HCT116 (cell line): ENCODE measurements around the gene NCBP2. TPM values are rescaled to one million over a fixed set of nuclear protein-coding genes. Genes with fewer than 3 reads are reported as not detected.
"Not testable (repeated sequence)": the region's sequence is repeated elsewhere in the genome, so short reads cannot be mapped to it uniquely, and the experiment has no call there.

Experiments used
- ATAC-seq: fragments of 200-7000 bp; cut with Tn5 transposase; 2 replicates; pipeline ENCODE4 v1.9.1; 2020; ENCODE audit warnings: mild to moderate bottlenecking, moderate library complexity
- BruUV-seq: library from RNA; stranded (reverse); fragments of 400-500 nt; replicated peaks from 2 replicates; lab custom pipeline; 2021; lab: Mats Ljungman, UMichigan
- CTCF ChIA-PET: fragments of 300-600 bp; sonication (Branson Sonifier 250); formaldehyde crosslinking; loops from one replicate; lab custom pipeline; 2021; ENCODE audit warnings: antibody characterized with exemption; lab: Charles Lee
- POLR2A ChIA-PET: fragments of 300-600, 350-600 bp; sonication (Branson Sonifier 250); formaldehyde crosslinking; loops from one replicate; lab custom pipeline; 2021; ENCODE audit warnings: antibody characterized with exemption; lab: Charles Lee
- RAD21 ChIA-PET, 2 experiments: fragments of 300-600 bp; sonication (Branson Sonifier 250); formaldehyde crosslinking; loops; one replicate each; lab custom pipeline; 2023; ENCODE audit warnings: low total read pairs in 2 of 2; ENCODE audit not compliant: uncharacterized antibody in 2 of 2, unreplicated experiment in 2 of 2, low non-redundant PET in 1 of 2; lab: Charles Lee
- DNase-seq: peaks from one replicate; pipeline ENCODE4 v3.0.0-alpha.2; 2010; ENCODE audit warnings: low read depth, low spot score
- H2AFZ ChIP-seq: fragments of 200-600 bp; shearing (Covaris generic), sonication (generic); 2 replicates; pipeline ENCODE4 v1.6.1; 2017; ENCODE audit warnings: low read depth, mixed run types, mixed read lengths, antibody characterized with exemption, low read length; ENCODE audit not compliant: poor library complexity, severe bottlenecking
- H3K27ac ChIP-seq: 2 replicates; pipeline ENCODE4 v1.5.1; 2012; ENCODE audit warnings: low read depth, low read length
- H3K27me3 ChIP-seq: fragments of 200-600 bp; sonication (generic); 2 replicates; pipeline ENCODE4 v1.6.1; 2016; ENCODE audit warnings: mixed run types, low read length, mixed read lengths; ENCODE audit not compliant: insufficient read depth
- H3K36me3 ChIP-seq, 2 experiments: fragments of 200-500 bp in 1 of 2; fragments of 200-600 bp in 1 of 2; sonication (Bioruptor generic) in 1 of 2; sonication (generic) in 1 of 2; 2 replicates each; pipeline versions ENCODE4 v1.5.1 to v1.6.1; 2014 to 2016; ENCODE audit warnings: low read length in 2 of 2, inconsistent platforms in 1 of 2, mixed read lengths in 1 of 2, mixed run types in 1 of 2; ENCODE audit not compliant: insufficient read depth in 2 of 2, control insufficient read depth in 1 of 2
- H3K4me1 ChIP-seq, 2 experiments: fragments of 200-600 bp in 1 of 2; sonication (generic) in 1 of 2; 2 replicates each; pipeline versions ENCODE4 v1.5.1 to v1.6.1; 2012 to 2017; ENCODE audit warnings: low read length in 2 of 2, inconsistent platforms in 1 of 2, mild to moderate bottlenecking in 1 of 2, mixed read lengths in 1 of 2, mixed run types in 1 of 2, moderate library complexity in 1 of 2; ENCODE audit not compliant: insufficient read depth in 2 of 2, control insufficient read depth in 1 of 2
- H3K4me2 ChIP-seq: fragments of 200-600 bp; sonication (generic); 2 replicates; pipeline ENCODE4 v1.6.1; 2017; ENCODE audit warnings: mixed run types, low read length, mixed read lengths
- H3K4me3 ChIP-seq, 2 experiments: fragments of 200-600 bp in 1 of 2; sonication (generic) in 1 of 2; replicated peaks in 1 of 2; 2 replicates each; pipeline ENCODE4 v1.5.1; 2011 to 2016; ENCODE audit warnings: low read length in 2 of 2, control low read depth in 1 of 2, low read depth in 1 of 2, mild to moderate bottlenecking in 1 of 2, mixed read lengths in 1 of 2, mixed run types in 1 of 2
- H3K79me2 ChIP-seq: fragments of 200-600 bp; sonication (generic); 2 replicates; pipeline ENCODE4 v1.6.1; 2017; ENCODE audit warnings: mild to moderate bottlenecking, mixed run types, low read length, moderate library complexity, mixed read lengths; ENCODE audit not compliant: insufficient read depth
- H3K9ac ChIP-seq: fragments of 200-600 bp; sonication (generic); 2 replicates; pipeline ENCODE4 v1.6.1; 2016; ENCODE audit warnings: low read length, mixed read lengths
- H3K9me2 ChIP-seq: fragments of 200-600 bp; sonication (generic), shearing (Covaris generic); 2 replicates; pipeline ENCODE4 v1.6.1; 2017; ENCODE audit warnings: mixed run types, mild to moderate bottlenecking, moderate library complexity; ENCODE audit not compliant: insufficient read depth
- H3K9me3 ChIP-seq, 2 experiments: fragments of 200-500 bp in 1 of 2; fragments of 200-600 bp in 1 of 2; sonication (Bioruptor generic) in 1 of 2; sonication (generic) in 1 of 2; 2 replicates each; pipeline ENCODE4 v1.6.1; 2014 to 2017; ENCODE audit warnings: low read length in 2 of 2, mixed read lengths in 2 of 2, inconsistent platforms in 1 of 2, low read depth in 1 of 2, mild to moderate bottlenecking in 1 of 2, mixed run types in 1 of 2, moderate library complexity in 1 of 2; ENCODE audit not compliant: control insufficient read depth in 1 of 2, insufficient read depth in 1 of 2
- H4K20me1 ChIP-seq: fragments of 200-600 bp; sonication (generic), shearing (Covaris generic); 2 replicates; pipeline ENCODE4 v1.6.1; 2017; ENCODE audit warnings: mixed run types, mild to moderate bottlenecking, moderate library complexity; ENCODE audit not compliant: insufficient read depth
- CBX3 ChIP-seq: IDR thresholded peaks from 2 replicates; pipeline ENCODE4 v1.6.1; 2012; ENCODE audit warnings: low read depth
- ELF1 ChIP-seq: IDR thresholded peaks from 2 replicates; pipeline ENCODE4 v1.6.1; 2012; ENCODE audit warnings: low read depth, borderline replicate concordance
- JUND ChIP-seq: IDR thresholded peaks from 2 replicates; pipeline ENCODE4 v1.6.1; 2012
- POLR2AphosphoS5 ChIP-seq: IDR thresholded peaks from 2 replicates; pipeline ENCODE4 v1.6.1; 2011; ENCODE audit warnings: mild to moderate bottlenecking, low read depth, low read length, moderate library complexity
- SP1 ChIP-seq: IDR thresholded peaks from 2 replicates; pipeline ENCODE4 v1.6.1; 2012; ENCODE audit warnings: low read depth
- YY1 ChIP-seq: IDR thresholded peaks from 2 replicates; pipeline ENCODE4 v1.6.1; 2011; ENCODE audit warnings: low read length, low read depth, moderate library complexity, mild to moderate bottlenecking; ENCODE audit not compliant: insufficient replicate concordance; ENCODE audit errors: extremely low read depth
- intact Hi-C: fragments of 100-400 bp; cut with micrococcal nuclease; formaldehyde crosslinking; loops from 2 replicates; pipeline ENCODE4 v1.10.0; 2022
- total RNA-seq: library from RNA; stranded (reverse); gene quantifications from one replicate; pipeline ENCODE4 v1.2.1, GENCODE V29; 2021; ENCODE audit not compliant: unreplicated experiment
- TF ChIP-seq, protein P1 (sequence below), 3 experiments: fragments of 200-600 bp in 1 of 3; sonication (generic) in 1 of 3; IDR thresholded peaks in 2 of 3; conservative IDR thresholded peaks in 1 of 3; 2 replicates each; pipeline ENCODE4 v1.5.1; 2012 to 2017; ENCODE audit warnings: low read depth in 2 of 3, low read length in 2 of 3, antibody characterized with exemption in 1 of 3, borderline replicate concordance in 1 of 3, control low read depth in 1 of 3, mild to moderate bottlenecking in 1 of 3, mixed read lengths in 1 of 3, mixed run types in 1 of 3, moderate library complexity in 1 of 3; ENCODE audit not compliant: insufficient read depth in 1 of 3

Gene NCBP2
- total RNA-seq, 1 experiment from 2014 or later: 82.4 TPM

DNA sequence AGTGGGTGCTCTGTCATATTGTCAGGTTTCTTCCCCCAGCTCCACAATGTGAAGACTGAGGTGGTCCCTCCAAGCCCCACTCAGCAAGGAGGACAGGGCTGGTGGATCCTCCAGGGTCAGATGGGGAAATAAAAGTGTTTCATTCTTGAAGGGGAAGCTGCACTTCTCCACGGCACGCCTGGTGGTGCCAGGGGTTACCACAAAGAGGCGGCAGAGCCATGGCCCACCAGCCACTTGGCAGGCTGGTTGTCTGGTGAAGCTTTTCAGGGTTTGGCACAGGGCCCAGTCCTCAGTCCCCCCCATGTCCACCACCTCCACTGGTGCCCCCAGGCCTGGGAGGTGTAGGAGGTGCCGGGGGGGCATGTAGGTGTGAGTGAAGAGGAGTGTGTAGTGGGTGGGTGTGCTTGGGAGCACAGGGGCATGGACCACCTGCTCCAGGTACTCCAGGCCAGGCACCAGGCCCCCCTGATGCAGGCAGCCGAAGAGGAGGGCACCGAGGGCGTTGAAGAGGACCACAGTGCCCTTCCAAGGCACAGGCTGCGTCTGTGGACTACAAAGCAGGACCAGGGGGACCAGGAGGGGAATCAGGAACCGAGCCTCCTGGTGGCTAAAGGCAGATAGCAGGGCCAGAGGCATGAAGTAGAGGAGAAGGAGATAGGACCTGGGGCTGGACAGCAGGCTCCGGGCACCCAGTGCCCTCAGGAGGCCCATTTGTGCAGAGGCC lies 5.0 kb upstream of the NCBP2 start:
- no TSS peak for BruUV-seq
- no peak for DNase-seq
- TF ChIP-seq, protein P1, sequence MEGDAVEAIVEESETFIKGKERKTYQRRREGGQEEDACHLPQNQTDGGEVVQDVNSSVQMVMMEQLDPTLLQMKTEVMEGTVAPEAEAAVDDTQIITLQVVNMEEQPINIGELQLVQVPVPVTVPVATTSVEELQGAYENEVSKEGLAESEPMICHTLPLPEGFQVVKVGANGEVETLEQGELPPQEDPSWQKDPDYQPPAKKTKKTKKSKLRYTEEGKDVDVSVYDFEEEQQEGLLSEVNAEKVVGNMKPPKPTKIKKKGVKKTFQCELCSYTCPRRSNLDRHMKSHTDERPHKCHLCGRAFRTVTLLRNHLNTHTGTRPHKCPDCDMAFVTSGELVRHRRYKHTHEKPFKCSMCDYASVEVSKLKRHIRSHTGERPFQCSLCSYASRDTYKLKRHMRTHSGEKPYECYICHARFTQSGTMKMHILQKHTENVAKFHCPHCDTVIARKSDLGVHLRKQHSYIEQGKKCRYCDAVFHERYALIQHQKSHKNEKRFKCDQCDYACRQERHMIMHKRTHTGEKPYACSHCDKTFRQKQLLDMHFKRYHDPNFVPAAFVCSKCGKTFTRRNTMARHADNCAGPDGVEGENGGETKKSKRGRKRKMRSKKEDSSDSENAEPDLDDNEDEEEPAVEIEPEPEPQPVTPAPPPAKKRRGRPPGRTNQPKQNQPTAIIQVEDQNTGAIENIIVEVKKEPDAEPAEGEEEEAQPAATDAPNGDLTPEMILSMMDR (IDR thresholded peaks at IDR 0.05 in 2 of 3, conservative IDR thresholded peaks at IDR 0.05 in 1 of 3; ENCODE audit: borderline replicate concordance in 1 of 3, insufficient read depth in 1 of 3, low read depth in 2 of 3, low read length in 2 of 3): peak in 1 of 3 experiments; percentile 25; a peak in 2 of 6 replicates
- TF ChIP-seq SP1 (no peak), JUND (no peak), ELF1 (no peak), YY1 (no peak), POLR2AphosphoS5 (no peak), CBX3 (no peak)
- Histone ChIP-seq H3K9me2 (no peaks in the 10 kb centered on the region), H3K27ac (no peak overlapping the region), H3K27me3 (no peaks in the 10 kb centered on the region), H3K4me3 (no peak overlapping the region), H3K9ac (no peak overlapping the region), H3K9me3 (no peaks in the 10 kb centered on the region), H3K4me1 (peaks cover 5 to 7% of the 10 kb centered on the region in 2 experiments; a peak in 2 of 4 replicates), H3K36me3 (no peaks in the 10 kb centered on the region), H3K79me2 (peaks cover 21% of the 10 kb centered on the region), H2AFZ (no peak overlapping the region), H3K4me2 (no peak overlapping the region), H4K20me1 (no peaks in the 10 kb centered on the region)
- RAD21 ChIA-PET: no interaction called here
- POLR2A ChIA-PET: no interaction called here
- no peak for ATAC-seq
- intact Hi-C loops: no loop called here
- CTCF ChIA-PET: interaction anchor here (0.6 to 1.5 kb wide), 2 partner anchors 260 to 425 kb away, joined by 3 to 4 read pairs; no protein-coding TSS in a partner anchor

DNA sequence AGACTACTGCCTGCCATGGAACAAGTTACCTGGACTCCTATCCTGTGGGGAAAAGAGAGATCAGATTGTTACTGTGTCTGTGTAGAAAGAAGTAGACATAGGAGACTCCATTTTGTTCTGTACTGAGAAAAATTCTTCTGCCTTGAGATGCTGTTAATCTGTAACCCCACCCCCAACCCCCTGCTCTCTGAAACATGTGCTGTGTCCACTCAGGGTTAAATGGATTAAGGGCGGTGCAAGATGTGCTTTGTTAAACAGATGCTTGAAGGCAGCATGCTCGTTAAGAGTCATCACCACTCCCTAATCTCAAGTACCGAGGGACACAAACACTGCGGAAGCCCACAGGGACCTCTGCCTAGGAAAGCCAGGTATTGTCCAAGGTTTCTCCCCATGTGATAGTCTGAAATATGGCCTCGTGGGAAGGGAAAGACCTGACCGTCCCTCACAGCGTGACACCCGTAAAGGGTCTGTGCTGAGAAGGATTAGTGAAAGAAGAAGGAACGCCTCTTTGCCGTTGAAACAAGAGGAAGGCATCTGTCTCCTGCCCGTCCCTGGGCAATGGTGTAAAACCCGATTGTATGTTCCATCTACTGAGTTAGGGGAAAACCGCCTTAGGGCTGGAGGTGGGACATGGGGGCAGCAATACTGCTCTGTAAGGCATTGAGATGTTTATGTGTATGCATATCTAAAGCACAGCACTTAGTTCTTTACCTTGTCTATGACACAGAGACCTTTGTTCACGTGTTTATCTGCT lies 1.9 kb upstream of the NCBP2 start:
- peak overlapping the region; percentile 93 for H3K4me2 ChIP-seq
- peak overlapping the region; percentile 88; the same call in 1 of the 2 replicates for H3K9ac ChIP-seq
- intact Hi-C loops: not testable (repeated sequence)

More for the DNA sequence above, 1.9 kb upstream of the NCBP2 start:
- BruUV-seq, RAD21 ChIA-PET, H3K27me3 ChIP-seq, H3K9me2 ChIP-seq, H4K20me1 ChIP-seq, CTCF ChIA-PET, POLR2A ChIA-PET, ATAC-seq, DNase-seq, H3K27ac ChIP-seq, H3K9me3 ChIP-seq, H2AFZ ChIP-seq: not testable (repeated sequence)
- H3K36me3 ChIP-seq: peaks cover 1 to 11% of the 10 kb centered on the region in 2 experiments; a peak in 3 of 4 replicates
- peaks cover 5 to 15% of the 10 kb centered on the region in 2 experiments; a peak in 2 of 4 replicates for H3K4me1 ChIP-seq
- peaks cover 52% of the 10 kb centered on the region for H3K79me2 ChIP-seq
- peak overlapping the region; percentile 72 to 89 for H3K4me3 ChIP-seq
